ENCODE results near the gene CYB5RL.
"Not testable (repeated sequence)": the region's sequence is repeated elsewhere in the genome, so short reads cannot be mapped to it uniquely, and the experiment has no call there.

CYB5RL gene

DNA sequence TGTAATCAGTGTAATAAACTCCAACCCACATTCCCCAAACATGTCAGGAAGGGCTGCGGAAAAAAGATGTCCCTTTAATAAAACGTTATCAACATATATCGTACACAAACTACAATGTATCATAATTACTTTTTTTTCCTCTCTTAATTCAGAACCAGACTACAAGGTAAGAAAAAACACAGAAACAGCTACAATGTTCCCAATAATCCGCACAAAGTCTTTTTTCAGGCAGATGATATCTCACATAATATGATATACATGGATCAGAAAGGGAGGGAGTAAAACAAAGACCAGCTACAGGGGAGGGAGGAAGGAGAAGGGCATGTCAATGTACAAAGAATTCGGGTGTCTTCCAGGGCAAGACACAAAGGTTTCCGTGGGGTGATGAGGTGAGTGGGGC, 25.5 kb upstream of the CYB5RL start:
- no peak for DNase-seq

DNA sequence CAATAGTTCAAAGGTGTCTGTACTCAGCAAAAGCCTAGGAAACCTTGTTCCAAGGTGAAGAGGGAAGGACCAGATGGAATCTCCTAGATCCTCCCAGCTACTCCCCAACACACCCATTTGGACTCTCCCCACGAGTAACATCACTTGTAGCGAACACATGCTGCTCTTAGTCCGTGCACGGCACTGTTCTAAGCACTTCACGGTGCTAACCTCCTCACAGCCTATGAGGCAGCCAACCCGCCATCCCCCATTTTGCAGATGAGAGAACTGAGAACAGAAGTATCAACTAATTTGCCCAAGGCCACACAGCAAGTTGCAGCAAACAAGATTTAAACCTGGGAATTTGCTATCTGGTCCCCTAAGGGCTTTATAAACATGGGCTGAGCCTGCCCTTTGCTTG, 24.4 kb upstream of the CYB5RL start:
- DNase-seq = no peak

DNA sequence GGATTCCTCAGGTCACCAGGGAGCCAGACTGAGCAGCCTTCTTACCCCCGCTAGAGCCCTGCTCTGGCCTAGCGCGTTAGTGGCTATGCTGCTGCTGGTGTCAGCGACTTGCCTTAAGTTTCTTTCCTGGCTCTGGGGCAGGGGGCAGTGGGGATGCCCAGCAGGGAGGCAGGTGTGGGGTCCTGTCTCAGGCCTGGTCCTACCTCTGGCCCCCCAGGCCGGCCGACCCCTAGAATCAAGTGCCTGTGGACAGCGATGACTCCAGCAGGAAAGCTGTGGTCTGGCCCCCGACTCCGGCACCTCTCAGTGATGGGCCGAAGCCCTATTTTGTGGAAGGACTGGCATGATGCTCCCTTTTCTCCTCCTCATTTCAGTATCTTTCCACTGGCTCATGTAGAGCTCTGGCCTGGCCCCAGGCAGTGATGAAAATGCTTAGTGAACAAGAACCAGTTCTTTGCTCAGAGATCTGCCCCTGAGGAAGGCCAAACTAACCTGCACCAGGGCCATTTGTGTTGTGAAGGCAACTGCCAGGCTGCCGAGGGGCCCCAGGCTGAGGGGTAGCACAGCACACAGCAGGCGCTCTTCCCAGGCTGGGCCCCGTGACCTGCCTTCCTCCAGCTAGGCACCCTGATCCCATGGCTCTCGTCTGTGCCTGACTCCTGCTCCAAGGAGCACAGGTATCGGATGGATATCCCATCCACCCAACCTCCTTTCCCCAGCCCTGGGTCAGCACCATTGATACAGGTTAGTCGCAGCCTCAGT, 23.8 kb upstream of the CYB5RL start:
- DNase-seq = no peak

DNA sequence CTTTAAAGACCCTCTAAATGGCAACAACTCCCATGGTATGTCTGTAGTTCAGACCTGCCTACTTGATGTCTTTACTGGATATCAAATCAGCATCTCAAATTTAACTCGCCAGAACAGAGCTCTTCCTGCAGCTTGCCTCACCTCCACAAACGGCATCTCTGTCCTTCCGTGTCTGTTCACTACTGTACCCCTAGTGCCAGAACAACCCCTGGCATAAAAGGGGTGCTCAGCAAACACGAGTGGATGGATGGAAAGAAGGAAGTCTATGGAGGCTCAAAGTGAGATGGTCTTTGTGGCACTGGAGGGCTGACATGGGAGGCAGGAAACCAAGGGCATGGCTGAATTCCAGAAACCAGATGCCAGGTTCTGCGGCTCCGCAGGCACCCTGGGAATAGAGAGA, 22.9 kb upstream of the CYB5RL start:
- no peak for DNase-seq

DNA sequence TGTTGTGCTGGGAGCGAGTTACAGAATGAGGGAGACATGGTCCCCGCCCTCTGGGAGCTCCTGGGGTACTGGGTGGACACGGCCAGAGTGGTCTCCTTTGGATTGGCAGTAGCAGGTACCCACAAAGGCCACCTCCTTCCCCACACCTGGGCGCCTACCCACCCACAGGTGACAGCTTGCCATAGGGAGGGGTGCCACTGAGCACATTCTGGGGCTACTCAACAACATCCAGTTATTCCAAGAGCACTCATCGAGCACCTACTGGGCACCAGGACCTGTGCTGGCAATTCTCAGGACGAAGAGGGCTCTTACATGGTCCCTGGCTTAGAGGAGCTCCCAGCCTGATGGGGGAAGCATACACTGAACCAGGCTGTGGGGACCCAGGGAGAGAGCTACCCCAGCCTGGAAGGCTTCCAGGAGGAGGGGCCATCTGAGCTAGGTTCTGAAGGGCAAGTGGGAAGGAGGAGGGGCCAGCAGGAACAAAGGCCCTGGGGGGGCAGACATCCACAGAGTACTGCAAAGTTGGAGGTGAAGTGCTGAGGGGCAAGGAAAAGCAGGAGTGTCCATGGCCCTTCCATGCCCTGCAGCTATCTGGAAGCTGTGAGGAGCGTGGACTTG, 22.1 kb upstream of the CYB5RL start:
- no peak for DNase-seq

DNA sequence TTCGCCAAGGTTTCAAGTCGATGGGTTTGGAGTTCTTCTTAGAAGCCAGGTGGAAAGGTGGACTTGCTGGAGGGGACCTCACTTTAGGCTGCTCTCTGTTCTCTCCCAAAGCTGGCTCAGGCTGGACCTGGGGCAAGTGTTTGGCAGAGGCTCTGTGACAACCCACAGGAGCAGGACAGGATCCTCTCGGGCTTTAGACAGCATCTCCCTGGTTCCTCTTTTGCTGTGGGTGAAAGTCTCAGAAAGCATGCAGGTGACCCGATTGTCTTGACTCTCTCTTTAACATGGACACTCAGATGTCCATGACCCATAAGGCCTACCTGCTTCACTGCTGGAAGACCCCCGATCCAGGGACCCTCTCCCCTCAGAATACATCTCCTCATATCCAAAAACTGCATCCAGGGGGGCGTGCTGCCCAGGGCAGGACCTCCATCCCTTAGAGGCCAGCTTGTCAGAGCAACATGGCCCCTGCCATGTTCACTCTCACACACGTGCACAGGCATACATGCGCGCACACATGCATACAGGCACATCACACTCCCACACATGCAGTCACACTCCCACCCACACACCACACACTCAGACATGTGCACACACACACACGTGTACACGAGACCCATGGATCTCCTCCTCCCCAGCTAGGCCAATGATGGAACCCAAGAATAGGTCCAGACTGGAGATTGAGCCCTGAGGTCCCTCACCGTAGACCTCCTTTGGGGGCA, 21.4 kb upstream of the CYB5RL start:
- no peak for DNase-seq

DNA sequence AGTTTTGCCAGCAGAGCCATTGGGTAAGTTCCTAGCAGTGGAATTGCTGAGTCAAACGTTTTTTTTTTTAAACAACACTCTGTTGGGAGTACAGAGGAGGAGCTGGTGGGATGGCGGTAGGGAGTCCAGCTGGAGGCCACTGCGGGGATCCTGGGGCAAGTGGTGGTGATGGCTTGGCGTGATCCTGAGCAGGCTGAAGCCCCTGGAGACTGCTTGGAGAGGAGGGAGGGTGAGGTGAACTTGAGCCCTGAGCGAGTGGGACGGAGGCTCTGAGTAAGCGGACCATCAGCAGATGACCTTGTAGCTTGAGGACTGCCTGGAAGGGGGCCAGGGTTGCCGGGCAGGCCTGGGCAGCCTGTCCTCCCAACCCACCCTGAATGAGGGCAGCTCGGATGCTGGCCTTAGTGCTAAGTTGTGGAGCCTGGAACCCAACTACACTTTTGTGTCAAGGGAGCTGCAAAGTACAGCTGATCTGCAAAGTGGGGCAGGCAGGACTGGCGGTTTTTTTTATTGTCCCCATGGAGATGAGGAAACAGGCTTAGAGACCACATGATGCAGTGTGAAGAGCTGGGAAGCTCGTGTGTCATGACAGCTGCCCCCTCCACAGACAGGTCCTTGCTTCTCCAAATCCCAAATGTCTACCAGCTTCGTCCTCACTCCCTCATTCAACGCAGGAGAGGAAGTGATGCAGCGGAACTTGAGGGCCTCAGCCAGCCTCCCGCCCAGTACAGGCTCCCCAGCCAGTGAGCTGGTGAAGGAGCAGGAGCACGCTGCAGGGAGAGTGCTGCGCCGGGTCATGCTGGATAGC, 20.4 kb upstream of the CYB5RL start:
- peak; percentile 71 for DNase-seq

DNA sequence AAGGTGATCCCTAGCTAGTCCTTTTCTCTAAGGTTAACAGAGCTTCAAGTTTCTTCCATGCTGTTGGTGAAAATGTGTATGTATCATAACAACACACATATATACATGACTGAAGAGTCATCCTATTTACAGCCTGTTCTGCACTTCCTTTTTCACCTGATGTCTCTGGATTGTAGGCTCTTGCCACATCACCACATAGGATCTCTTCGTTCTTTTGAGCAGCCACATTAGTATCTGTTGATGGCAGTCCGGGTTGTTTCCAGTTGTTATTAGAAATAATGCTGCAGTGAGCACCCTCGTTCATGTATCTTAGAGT, 19.8 kb upstream of the CYB5RL start:
- no peak for DNase-seq

DNA sequence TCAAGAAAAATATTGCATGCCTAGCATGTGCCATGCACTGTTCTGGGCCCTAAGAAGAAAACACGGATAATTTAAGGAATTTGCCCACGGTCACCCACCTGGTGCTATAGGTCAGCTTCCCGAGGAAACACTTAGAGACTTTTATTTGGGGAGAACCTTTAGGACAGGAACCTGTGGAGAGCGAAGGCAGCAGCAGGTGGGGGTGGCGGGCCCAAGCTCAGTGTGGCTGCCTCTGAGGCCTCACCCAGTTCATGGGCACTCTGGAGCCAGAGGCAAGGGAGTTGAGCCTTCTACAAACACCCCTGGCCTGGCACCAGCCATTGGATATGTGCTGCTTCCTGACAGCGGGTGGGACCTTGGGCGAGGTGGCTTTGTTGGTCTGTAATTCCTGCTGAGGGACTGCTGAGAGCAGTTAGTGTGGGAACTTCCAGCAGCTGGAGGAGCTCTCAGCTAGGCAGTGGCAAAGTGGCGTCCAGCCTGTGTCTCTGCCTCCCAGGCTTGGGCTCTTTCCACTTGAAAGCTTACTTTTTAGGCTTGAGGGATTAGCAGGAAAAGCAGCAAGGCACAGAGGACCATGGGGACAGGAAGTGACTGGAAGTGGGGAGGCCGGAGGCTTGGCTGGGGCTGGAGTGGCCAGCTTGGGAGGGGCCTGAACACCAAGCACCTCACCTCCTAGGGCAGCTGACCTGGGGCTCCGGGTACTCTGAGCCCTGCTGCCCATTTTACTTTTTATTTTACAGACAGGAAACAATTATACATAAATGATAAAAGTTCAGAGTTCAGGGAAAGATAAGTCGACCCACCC, 19.3 kb upstream of the CYB5RL start:
- no peak for DNase-seq

DNA sequence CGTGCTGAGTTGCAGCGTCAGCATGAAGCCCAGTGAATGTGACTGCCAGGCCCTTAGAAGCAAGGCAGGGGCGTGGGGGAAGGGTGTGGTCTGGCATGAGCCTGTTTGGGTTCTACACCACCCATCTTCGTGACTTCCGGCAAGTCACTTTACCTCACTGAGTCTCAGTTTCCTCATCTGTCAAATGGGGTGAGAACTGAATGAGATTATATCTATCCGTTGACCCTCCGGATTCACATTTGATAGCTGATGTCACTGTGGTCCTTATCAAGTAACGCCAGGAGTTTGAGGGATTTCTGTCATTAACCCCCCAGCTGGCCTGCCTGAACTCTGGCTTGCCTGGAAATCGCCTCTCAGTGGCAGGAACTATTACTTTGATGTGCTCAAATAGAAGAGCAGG, 15.7 kb upstream of the CYB5RL start:
- no peak for DNase-seq

DNA sequence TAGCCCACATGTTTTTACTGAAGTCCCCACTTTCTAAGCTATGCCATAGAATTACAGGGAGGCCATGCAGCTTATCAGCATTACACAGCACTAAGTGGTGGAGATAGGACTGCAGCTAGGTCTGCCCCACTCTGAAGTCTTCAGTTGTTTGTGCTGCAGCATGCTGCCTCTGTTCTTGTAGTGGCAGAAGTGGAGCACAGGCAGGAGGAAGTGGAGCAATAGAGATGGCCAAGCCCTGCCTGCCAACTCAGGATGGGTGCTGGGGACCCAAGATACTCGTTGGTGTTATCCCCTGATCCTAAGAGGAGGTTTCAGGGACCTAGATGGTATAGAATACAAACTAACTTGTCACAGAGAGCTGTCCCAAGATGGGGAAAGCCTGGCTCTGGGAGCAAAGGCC, 13.0 kb upstream of the CYB5RL start:
- no peak for DNase-seq

DNA sequence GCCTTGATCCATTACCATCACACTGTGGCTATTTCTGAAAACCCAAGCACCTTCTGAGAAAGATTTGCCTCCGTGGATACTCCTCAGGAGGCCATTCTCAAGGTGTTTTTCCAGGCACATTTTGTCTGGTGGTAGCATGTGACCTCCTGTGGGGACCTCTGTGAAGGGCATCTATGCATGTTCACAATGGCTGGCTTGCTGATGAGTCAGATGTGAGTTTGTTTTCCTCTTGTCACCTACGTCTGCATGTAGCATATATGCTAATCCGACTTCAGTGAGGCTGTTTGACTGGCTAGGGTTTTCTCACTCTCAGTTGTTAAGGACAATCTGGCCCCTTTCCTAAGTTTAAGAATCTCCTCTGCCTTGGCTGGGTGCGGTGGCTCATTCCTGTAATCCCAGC, 8.1 kb upstream of the CYB5RL start:
- not testable (repeated sequence) for DNase-seq

DNA sequence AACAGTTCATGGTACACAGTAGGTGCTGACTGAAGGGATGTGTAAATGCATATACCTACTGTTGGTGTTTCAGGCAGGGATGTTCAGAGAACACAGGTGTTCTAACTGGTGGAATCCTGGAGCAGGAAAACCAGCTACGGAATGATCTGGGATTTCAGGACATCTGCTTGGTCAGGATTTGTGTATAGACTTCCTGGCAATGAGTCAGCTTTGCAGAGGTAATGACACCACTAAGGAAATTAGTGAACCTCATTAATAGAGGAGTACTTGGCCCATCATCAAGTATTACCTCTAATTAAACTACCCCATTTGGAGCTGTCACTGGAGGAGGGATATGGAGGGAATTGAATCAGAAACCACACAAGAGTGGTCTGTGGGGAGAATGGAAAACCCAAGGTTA, 7.5 kb upstream of the CYB5RL start:
- DNase-seq = no peak

DNA sequence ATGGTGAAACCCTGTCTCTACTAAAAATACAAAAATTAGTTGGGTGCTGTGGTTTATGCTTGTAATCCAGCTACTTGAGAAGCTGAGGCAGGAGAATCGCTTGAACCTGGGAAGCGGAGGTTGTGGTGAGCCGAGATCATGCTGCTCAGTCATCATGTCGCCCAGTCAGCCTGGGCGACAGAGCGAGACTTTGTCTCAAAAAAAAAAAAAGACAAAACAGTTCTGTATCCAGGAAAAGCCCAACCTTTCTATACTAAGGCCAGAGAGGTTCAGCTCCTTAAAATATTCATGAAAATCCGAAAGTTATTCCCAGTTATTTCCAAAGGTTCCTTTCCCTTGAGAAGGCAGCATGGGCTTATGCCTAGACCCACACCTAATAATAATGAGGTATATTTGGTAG, 4.4 kb upstream of the CYB5RL start:
- DNase-seq = no peak

DNA sequence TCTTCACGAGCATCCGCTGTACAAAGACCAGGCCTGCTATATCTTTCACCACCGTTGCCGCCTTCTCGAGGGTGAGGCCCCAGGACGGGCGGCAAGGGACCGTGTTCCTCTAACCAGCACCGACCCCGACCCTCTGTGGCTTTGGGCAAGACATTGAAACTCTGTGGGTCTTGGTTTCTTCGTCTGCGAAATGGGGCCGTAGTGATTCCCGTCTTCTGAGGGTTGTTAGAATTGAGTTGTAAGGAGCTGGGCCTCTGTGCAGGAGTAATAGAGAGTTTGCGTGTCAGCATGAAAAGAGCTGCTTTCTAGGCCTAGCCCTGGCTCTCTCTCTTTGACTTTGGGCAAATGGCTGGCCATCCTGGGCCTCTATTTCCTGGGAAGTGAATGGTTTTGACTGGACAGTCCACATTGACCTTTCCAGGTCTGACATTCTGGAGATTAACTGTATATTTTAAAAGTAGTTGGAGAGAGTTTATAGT, 728 bp upstream of the CYB5RL start:
- no peak for DNase-seq

DNA sequence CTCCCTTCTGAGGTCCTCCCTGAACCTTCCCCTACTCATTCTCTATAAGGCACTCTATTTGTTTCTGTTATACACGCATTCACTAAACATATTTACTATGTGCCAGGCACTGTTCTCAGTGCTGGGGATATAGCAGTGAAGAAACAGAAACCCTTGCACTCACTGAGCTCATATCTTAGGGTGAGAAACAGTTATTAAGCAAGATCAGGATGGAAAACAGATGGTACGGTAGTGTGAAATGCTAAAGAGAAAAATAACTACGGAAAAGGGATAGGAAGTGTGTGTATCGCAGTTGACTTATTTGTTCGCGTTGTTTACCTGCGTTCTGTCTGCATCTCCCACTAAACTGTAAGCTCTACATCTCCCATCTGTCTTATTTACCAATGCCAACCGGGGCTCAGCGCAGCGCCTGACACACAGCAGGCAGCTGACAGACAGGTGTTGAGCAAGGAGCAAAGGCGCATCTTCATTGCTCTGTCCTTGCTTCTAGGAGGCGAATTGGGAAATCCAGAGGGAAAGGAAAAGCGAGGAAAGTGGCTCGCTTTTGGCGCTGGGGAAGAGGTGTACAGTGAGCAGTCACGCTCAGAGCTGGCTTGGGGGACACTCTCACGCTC, 572 bp downstream of the CYB5RL start:
- no peak for DNase-seq

DNA sequence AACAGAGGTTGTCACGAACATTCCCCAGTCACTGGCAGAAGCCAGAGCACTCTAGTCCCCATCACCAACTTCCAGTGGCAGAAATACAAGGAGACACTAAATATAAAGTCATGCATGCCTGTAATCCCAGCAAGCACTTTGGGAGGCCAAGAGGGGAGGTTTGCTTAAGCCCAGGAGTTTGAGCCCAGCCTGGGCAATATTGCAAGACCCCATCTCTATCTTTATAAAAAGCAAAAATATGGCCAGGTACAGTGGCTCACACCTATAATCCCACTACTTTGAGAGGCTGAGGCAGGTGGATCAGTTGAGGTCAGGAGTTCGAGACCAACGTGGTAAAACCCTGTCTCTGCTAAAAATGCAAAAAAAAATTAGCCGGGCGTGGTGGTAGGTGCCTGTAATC, 6.4 kb downstream of the CYB5RL start:
- no peak for DNase-seq

DNA sequence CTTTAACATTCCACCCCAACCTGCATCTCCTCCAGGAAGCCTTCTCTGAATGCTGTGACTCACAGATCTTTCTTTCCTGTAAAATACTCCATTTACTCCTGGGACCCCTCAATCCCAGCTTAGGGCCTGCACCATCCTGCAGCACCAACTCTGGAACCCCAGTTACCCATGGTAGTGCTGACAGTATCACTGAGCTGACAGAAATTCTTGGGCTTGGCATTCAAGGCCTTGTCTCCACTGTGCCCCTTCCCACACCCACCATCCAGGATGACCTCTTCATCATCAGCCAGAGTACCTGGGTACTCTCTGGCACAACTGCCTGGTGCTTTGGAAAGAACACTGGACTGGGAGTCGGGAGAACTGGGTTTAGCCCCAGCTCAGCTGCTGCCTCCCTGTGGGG, 8.3 kb downstream of the CYB5RL start:
- DNase-seq = no peak

DNA sequence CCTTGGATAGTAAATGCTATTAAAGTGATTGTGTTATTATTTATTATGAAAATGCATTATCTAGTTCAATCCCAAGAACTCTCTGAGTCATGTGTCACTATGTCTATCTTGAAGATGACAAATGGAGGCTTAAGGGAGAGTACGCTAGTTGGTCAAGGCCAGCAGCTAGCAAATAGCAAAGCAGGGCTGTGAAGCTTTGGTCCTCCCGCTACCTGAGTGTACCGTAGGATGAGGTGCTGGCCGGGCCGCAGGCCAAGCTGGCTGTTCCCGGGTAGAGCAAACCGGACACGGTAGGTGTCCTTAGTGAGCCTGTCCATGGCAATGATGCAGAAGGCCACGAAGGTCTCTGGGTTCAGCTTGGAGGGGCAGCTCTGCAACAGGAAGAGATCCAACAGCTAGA, 9.3 kb downstream of the CYB5RL start:
- no peak for DNase-seq

DNA sequence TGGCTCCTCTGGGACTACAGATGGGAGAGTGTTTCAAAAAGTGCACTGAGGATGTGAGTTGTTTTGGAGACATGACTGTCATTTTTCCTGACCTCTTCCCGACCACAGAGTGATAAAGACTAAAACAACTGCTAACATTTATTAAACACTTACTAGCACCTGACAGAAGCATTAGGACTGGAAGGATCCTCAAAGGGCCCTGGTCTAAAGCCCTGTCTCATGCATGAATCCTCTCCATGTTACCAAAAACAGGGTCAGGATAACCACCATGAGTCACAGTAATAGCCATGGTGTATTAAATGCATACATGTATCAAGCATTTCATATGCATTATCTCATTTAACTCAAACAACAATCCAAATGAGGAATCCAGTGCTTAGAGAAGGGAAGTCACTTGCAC, 11.5 kb downstream of the CYB5RL start:
- DNase-seq = no peak

DNA sequence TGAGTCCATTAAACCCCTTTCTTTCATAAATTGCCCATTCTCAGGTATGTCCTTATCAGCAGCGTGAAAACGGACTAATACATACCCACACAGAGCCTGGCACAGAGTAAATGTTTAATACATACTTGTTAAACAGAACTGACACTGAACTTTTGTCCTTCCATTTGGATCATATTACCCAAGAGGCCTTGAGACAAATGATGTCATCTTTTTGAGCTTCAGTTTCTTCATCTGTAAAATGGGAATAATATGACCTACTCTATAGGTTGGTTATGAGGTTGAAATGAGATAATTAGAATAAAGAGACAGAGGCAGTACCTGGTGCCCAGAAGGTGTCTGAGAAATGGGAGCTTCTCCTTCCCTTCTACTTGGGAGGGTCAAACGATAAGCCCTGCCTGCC, 13.8 kb downstream of the CYB5RL start:
- DNase-seq = no peak

DNA sequence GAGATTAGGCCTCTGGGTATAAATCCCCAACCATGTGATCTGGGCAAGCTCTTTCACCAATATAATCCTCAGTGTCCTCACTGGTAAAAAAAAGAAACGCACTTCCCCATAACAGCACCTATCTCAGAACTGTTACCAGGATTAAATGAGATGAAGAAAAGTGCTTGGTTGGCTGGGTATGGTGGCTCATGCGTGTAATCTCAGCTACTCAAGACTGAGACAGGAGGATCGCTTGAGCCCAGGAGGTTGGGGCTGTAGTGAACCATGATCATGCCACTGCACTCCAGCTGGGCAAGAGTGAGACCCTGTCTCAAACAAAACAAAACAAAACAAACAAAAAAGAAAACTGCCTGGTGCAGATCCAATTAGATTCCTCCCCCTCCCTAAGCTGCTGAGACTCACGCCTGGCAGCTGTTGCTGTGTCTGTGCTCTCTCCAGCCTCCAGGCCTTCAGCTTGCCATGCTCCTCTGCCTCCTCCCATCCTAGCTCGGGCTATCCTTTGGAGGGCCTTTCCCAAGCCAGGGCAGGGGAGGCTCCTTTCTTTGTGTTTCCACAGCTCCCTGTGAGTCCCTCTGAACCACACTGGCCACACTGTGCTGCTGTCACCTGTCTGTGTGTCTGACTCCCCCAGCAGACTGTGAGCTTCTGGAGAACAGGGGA, 19.0 kb downstream of the CYB5RL start:
- DNase-seq = peak; percentile 52

Measured in eye (tissue), 1 donor.